Measurements from ENCODE around the gene CRYBG3.
"Not testable (repeated sequence)": the region's sequence is repeated elsewhere in the genome, so short reads cannot be mapped to it uniquely, and the experiment has no call there.

The CRYBG3 gene

GRCh38 chr3:97821774-97822358, at the start of gene CRYBG3:
TSS of gene CRYBG3 (plus strand) at chr3:97822011. CDS start at chr3:97822207, 196 bp downstream.
- DNase-seq = peak; percentile 77

GRCh38 chr3:97772926-97773325, 48.9 kb upstream of the CRYBG3 start:
- no peak for DNase-seq

GRCh38 chr3:97778152-97778551, 43.7 kb upstream of the CRYBG3 start:
- no peak for DNase-seq

DNA sequence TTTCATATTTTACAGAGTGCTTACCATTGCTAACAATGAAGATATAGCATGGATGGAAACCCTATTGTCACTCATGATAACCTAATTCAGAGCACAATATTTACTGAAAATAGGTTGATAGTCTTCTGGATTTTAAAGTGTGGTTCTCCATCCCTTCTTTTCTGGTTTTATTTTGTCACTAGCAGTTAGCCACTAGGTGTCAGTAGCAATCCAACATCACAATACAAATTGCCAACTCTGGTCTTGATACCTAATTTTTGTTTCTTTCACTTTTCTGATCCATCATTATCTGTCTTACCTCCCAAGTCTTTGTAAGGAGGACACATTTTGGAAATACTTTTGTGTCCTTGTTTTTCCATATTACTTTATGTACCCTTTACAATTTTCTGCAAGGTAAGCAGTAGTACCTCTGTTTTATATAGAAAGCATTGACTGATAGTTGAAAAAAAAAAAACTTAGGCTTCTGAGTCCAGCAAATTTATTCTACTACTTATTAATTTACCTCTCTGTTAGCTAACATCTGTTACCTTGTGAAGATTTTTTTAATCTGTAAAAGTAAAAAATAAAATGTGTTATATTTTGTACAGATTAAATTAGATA, 28.3 kb upstream of the CRYBG3 start:
- DNase-seq = no peak

GRCh38 chr3:97795951-97796350, 25.9 kb upstream of the CRYBG3 start:
- no peak for DNase-seq

DNA sequence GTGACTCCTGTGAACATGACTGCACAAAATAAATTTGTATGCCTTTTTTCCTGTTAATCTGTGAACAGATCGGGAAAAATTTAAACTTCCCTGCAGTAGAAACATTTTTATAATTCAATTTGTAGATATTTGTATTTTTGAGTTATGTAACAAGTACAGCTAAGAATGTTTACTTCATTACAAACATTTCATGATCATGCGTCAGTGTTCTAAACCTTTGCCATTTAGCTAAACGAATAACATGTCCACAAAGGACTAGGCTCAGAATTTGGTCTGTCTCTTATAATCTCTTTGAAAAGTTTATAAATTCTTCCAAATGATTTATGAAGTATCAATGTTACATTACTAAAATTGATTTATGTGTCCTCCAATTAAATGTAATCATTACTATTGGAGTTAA, 17.3 kb upstream of the CRYBG3 start:
- no peak for DNase-seq

DNA sequence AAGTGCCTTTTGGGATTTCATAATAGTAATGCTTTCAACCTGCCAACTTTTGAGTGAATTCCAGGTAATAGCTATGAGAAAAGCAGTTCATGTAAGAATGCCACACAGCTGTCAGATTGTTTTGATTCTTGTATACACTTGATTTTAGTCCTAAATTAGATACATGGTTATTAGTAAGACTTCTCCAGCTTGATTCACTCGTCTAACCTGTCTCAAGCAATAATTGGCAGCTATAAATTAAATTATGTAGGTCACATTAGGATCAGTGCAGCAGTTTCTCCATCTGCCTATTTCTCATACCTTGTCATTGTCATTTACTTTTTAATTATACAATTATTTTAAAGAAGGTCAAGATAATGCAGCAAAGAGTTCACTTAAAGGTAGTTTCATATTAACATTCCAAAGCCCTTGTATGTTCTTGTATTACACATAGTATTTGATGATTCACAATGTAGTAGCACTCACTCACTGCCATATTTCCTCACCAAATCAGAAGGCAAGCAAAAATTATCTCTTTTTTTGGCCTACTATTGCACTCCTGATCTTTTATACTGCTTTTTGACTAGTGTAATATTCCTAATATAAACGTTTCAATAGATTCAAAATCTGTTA, 10.9 kb upstream of the CRYBG3 start:
- no peak for DNase-seq

DNA sequence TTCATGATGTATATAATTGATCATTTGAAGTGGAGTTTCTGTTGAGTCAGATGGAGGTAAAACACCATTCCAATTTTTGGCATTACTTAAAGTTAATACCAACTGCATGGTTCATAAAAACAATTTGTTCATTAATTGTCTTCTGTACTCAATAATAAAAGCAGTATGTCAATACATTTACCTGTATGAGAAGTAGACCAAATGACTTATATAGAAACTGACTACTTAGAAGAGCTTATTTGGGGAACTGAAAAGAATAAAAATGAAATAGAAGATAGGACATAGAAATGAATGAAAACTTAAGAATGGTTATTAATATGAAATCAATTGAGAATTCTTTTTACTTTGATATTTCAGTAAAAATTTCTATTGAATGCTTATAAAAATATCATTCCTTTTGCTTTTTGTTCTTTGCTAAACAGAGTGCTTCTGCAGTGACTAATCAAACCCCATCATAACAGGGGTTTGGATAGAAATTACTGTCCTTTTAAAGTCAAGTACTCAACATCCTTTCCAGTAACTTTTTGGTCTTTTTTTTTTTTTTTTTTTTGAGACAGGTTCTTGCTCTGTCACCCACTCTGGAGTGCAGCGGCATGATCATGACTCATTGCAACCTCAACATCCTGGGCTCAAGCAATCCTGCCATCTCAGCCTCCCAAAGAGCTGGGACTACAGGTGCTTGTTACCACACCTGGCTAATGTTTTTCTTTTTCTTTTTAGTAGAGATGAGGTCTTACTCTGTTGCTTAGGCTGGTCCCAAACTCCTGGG, 6.5 kb upstream of the CRYBG3 start:
- DNase-seq = no peak

- DNase-seq = no peak
Measured at GRCh38 chr3:97816811-97817210, 5.0 kb upstream of the CRYBG3 start.

GRCh38 chr3:97817965-97818364, 3.8 kb upstream of the CRYBG3 start:
- DNase-seq = no peak

GRCh38 chr3:97820780-97821179, 1.0 kb upstream of the CRYBG3 start:
- no peak for DNase-seq

DNA sequence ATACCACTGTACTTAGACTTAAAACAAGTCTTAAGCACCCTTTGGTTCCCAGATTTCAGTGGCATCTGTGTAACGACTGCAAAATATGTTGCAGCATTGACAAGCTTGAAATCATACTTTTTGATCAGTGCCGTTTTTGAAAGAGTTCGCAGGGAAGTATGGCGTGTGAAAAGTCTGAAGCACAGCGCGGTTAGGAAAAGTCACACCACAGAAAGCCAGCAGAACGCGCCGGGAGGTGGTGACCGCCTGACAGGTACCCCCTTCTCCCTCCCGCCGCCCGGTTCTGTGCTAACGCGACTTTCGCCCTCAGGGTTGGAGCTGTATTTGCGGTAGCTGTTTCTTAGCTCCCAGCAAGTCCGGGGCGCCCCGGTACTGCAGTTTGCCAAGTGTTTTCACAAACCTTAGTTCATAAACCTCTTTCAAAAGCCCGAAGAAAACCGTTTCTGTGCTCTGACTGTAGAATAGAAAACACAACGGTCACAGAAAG, 481 bp upstream of the CRYBG3 start:
- DNase-seq = peak; percentile 22

- DNase-seq = no peak
Measured at GRCh38 chr3:97822359-97822775, 556 bp downstream of the CRYBG3 start.

DNA sequence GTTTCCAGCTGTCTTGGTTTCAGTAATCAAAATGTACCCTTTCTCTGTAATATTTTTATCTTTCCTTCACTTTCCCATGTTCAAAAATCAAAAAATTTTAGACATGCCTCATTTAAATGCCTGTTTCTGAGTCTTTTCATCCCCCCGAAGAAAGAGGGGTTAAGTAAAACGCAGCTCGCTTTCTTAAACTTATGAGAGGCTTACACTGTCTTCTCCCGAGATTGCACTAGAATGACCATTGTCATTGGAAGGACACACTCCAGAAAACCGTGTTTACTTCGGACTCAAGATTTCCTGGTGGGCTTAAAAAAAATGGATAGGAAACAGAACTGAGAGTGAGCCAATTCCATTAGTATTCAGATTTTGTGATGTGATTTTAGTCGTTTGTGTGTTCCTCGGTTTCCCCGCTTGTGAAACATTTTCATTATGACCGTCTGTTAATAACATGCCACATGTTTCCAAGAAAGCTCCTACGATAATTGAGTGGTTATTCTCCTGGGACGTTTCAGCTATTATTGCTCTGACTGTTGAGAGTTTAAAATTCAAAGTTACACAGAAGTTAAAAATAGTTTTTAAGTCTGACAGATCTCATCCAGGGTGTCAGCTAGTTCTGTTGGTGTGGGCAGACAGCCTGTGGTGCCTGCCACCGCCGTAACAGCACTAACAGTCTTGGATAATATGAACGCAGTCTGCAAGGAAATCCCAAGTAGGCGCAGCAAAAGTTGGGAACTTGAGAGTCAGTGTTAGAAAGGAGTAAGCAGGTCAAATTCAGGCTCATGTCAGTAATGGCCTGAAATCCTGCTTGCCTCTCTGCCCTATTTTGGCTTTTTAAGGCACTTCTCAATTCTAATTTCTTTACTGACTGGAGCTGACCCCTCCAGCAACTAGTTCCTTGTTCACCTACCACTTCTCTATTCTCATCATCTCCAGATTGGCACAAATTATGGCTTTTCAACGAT, 1.5 kb downstream of the CRYBG3 start:
- no peak for DNase-seq

DNA sequence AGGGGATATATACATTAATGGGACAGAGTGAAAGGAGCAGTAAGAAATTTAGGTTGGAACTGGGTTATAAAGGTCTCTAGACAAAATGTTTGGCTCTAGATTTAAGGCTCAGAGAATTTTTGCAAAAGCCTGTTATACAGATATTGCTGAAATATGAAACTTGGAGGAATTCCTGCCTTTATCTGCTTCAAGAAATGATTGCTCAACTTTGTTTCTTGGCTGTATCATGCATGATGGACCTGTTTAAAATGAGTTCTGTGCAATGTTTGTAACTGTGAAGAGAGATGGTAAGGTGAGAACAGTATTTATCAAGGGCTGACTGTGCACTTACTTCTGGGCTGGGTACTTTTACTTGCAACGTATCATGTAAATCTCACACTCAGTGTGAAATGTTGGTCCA, 3.3 kb downstream of the CRYBG3 start:
- DNase-seq = no peak

- DNase-seq = no peak
Measured at GRCh38 chr3:97827741-97828471, 6.1 kb downstream of the CRYBG3 start.

GRCh38 chr3:97829198-97829597, 7.4 kb downstream of the CRYBG3 start:
- DNase-seq = no peak

DNA sequence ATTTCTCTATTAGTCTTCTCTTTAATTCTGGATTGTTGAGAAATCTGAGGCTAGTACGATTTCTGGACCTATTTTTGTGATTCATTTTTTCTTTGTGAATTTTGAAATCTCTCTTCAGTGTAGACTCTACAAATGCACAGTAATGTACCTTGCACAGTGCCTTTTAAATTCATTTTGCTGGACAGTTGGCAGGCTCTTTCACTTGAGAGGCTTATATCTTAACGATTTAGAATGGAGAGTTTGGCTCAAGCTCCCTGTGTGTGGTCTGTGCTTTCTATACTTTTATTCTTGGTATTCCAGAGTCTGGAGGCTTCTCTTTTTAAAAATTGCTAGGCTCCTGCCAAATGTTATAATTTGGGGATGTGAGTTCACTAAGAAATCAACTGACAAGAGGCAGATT, 8.8 kb downstream of the CRYBG3 start:
- no peak for DNase-seq

GRCh38 chr3:97831140-97831539, 9.3 kb downstream of the CRYBG3 start:
- no peak for DNase-seq

GRCh38 chr3:97833184-97833583, 11.4 kb downstream of the CRYBG3 start:
- not testable (repeated sequence) for DNase-seq

DNA sequence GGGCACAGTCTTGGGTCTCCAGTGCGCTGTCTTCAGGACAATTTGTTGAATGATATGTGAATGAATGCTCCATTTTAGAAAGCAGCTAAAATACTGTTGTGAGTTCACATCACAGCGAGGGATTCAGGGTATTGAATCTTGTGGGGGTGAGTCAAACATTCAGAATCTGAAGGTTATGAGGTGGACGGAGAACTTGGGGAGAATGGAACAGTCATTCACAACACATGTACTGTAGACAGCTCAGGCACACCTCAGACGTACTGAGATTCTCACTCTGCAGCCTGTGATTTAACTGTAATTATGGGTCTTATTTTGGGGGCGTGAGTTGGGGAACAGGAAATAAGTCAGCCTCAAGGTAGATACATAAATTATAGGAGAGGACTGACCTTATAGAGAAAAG, 13.9 kb downstream of the CRYBG3 start:
- DNase-seq = no peak

DNA sequence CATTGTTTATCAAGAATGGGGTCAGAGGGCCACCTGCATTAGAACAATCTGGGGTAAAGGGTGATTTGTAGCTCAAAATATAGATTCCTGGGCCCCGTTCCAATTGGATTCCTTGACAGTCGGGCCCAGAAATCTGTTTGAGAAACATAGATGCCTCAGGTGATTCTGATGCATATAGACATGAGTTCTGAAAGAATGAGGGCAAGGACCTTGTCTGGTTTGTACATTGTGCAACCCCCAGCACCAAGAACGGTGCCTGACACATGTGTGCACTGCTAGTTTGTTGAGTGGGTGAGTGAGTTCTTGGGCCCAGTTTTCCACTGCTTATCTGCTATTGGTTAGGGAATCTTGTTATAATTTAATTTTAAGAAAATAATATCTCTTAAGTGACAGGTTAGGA, 16.6 kb downstream of the CRYBG3 start:
- no peak for DNase-seq

All from CD4-positive, alpha-beta T cell treated with Interferon gamma for 1 hour (primary cell).